GM18873 (cell line): ENCODE measurements around the gene SCARB1.

Source experiments
- ATAC-seq: cut with Tn5 transposase; IDR thresholded peaks from one replicate; pipeline ENCODE4 v1.9.1; 2021; ENCODE audit warnings: mild to moderate bottlenecking, moderate library complexity, moderate number of reproducible peaks; ENCODE audit not compliant: unreplicated experiment, low FRiP score

SCARB1 gene

GRCh38 chr12:124828264-124829007 is 35.2 kb downstream of the SCARB1 start:
- ATAC-seq: no peak

- no peak for ATAC-seq
Observed at GRCh38 chr12:124827588-124828184, 36.0 kb downstream of the SCARB1 start.

- ATAC-seq: no peak
Observed at GRCh38 chr12:124824195-124824594, 39.5 kb downstream of the SCARB1 start.

- ATAC-seq: no peak
Observed at GRCh38 chr12:124823272-124823970, 40.2 kb downstream of the SCARB1 start.

GRCh38 chr12:124822218-124822617 is 41.4 kb downstream of the SCARB1 start:
- no peak for ATAC-seq

- ATAC-seq: no peak
Observed at GRCh38 chr12:124821252-124822200, 42.1 kb downstream of the SCARB1 start.

GRCh38 chr12:124820199-124820598 is 43.5 kb downstream of the SCARB1 start:
- ATAC-seq: no peak

- ATAC-seq: no peak
Observed at GRCh38 chr12:124819525-124819924, 44.1 kb downstream of the SCARB1 start.

GRCh38 chr12:124819080-124819479 is 44.6 kb downstream of the SCARB1 start:
- no peak for ATAC-seq

GRCh38 chr12:124817076-124818000 is 46.3 kb downstream of the SCARB1 start:
- no peak for ATAC-seq

GRCh38 chr12:124816295-124816854 is 47.3 kb downstream of the SCARB1 start:
- ATAC-seq: no peak

GRCh38 chr12:124814741-124815613 is 48.7 kb downstream of the SCARB1 start:
- ATAC-seq: no peak

GRCh38 chr12:124813782-124814181 is 49.9 kb downstream of the SCARB1 start:
- no peak for ATAC-seq

GRCh38 chr12:124812979-124813378 is 50.7 kb downstream of the SCARB1 start:
- no peak for ATAC-seq

GRCh38 chr12:124812356-124812755 is 51.3 kb downstream of the SCARB1 start:
- no peak for ATAC-seq

GRCh38 chr12:124811633-124812032 is 52.0 kb downstream of the SCARB1 start:
- no peak for ATAC-seq

- ATAC-seq: no peak
Observed at GRCh38 chr12:124809878-124810277, 53.8 kb downstream of the SCARB1 start.

GRCh38 chr12:124809391-124809790 is 54.3 kb downstream of the SCARB1 start:
- ATAC-seq: no peak
